Measurements from ENCODE around the gene IREB2. TPM values are rescaled to one million over a fixed set of nuclear protein-coding genes. Genes with fewer than 3 reads are reported as not detected.

Gene IREB2
- total and polyA plus RNA-seq, 2 of the 13 experiments (the other 11 are each of a cell fraction or from before 2014, with no cell fraction given): 24.2 to 30.4 TPM

- Histone ChIP-seq H4K20me1 (ENCODE audit: insufficient read depth, low read length) (peaks cover 31% of the 10 kb centered on the region), H3K27me3 (ENCODE audit: control insufficient read depth in 1 of 2, insufficient read depth in 2 of 2, low read length in 2 of 2) (no peaks in the 10 kb centered on the region), H3K9me3 (ENCODE audit: low read length) (no peaks in the 10 kb centered on the region), H3K79me2 (ENCODE audit: insufficient read depth, low read length) (peaks cover 65% of the 10 kb centered on the region), H3K36me3 (replicated peaks in 1 of 2; ENCODE audit: control insufficient read depth in 1 of 2, insufficient read depth in 2 of 2, low read length in 2 of 2) (peaks cover 13 to 48% of the 10 kb centered on the region in 2 experiments), H3K27ac (ENCODE audit: extremely low read length, insufficient read depth, low read length) (no peak overlapping the region), H3K4me3 (replicated peaks in 1 of 3; ENCODE audit: insufficient read depth in 1 of 3, low read depth in 2 of 3, low read length in 3 of 3) (no peak overlapping the region), H3K4me1 (ENCODE audit: insufficient read depth, low read length) (peaks cover 28% of the 10 kb centered on the region), H3K9ac (ENCODE audit: insufficient read depth, low read depth, low read length) (no peak overlapping the region), H3K4me2 (ENCODE audit: low read depth, low read length) (no peak overlapping the region), H2AFZ (ENCODE audit: low read length) (no peak overlapping the region)
- ATAC-seq (no peak; the same call in 2 of the 3 replicates), DNase-seq (ENCODE audit: low spot score) (no peak), FAIRE-seq (no peak)
- no TSS peak for BruUV-seq (replicated peaks)
- WGBS (ENCODE audit: low lambda C conversion rate): 81% methylated on average over 3 of the region's 3 CpGs
- in situ Hi-C loops (cut with HindIII; ENCODE audit: extremely low pct_ligation_motif_present, low pct_unique_long_range_greater_than_20kb): no loop called here
- CTCF ChIA-PET (ENCODE audit: low intra/inter-chr PET ratio, low total read pairs): no interaction called here
- peak; percentile 40; the same call in 1 of the 2 replicates for TF ChIP-seq ZNF205 (CRISPR knock-in tag; IDR thresholded peaks at IDR 0.05)
- 0 out of 2 replicates have a peak, but pooled peaks have one; percentile 9 for TF ChIP-seq CEBPG (CRISPR knock-in tag; IDR thresholded peaks at IDR 0.05)
- no peak for TF ChIP-seq SRSF1 (optimal IDR thresholded peaks at IDR 0.05; ENCODE audit: low read depth, low read length)
- no peak for TF ChIP-seq ZNF547 (CRISPR knock-in tag; IDR thresholded peaks at IDR 0.05)
- peak; percentile 29; the same call in 1 of the 2 replicates for TF ChIP-seq ZNF792 (CRISPR knock-in tag; IDR thresholded peaks at IDR 0.05)
- POLR2A ChIA-PET: interaction anchor here (1.5 to 2.5 kb wide), 2 partner anchors 24 to 46 kb away, joined by 3 to 8 read pairs; partner anchors contain the start of genes HYKK and IREB2
- intact Hi-C loops (cut with micrococcal nuclease; ENCODE audit: unreplicated experiment): no loop called here
These were observed 23.3 kb downstream of the IREB2 start for GRCh38 chr15:78461171-78461888.

DNA sequence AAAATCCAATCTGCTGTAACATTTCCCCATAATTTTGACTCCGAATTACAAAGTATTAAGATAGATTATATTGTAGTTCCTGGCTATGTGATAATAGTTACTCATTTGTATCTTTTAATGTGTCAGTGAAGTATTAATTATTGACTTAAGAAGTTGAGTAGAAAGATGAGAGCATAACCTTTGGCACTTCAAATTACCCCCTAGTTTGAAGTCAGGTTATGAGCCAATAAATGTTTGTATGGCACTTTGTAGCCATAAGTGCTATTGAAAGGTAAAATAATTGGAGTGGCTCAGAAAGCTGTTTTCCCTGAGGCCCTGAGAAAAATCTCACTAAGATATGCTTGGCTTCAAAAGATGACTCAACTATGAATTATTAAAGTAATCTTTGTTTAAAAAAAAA is 31.0 kb downstream of the IREB2 start:
- POLR2A ChIA-PET: no interaction called here

More for the DNA sequence above, 31.0 kb downstream of the IREB2 start:
- FAIRE-seq: no peak
- no peak overlapping the region for H3K9ac ChIP-seq (ENCODE audit: insufficient read depth, low read depth, low read length)
- intact Hi-C loops (cut with micrococcal nuclease; ENCODE audit: unreplicated experiment) (no loop called here), in situ Hi-C loops (cut with HindIII; ENCODE audit: extremely low pct_ligation_motif_present, low pct_unique_long_range_greater_than_20kb) (no loop called here)
- H3K79me2 ChIP-seq (ENCODE audit: insufficient read depth, low read length): no peaks in the 10 kb centered on the region
- H4K20me1 ChIP-seq (ENCODE audit: insufficient read depth, low read length): no peaks in the 10 kb centered on the region
- no peak for ATAC-seq
- no peak overlapping the region for H2AFZ ChIP-seq (ENCODE audit: low read length)
- CTCF ChIA-PET (ENCODE audit: low intra/inter-chr PET ratio, low total read pairs): no interaction called here
- TF ChIP-seq NFYB (CRISPR knock-in tag; IDR thresholded peaks at IDR 0.05) (no peak), THRA (CRISPR knock-in tag; IDR thresholded peaks at IDR 0.05; ENCODE audit: borderline replicate concordance) (no peak), ZNF563 (CRISPR knock-in tag; IDR thresholded peaks at IDR 0.05) (no peak), RARG (CRISPR knock-in tag; IDR thresholded peaks at IDR 0.05; ENCODE audit: low read depth) (no peak), ZNF503 (CRISPR knock-in tag; IDR thresholded peaks at IDR 0.05) (no peak), GPN1 (CRISPR knock-in tag; IDR thresholded peaks at IDR 0.05; ENCODE audit: borderline replicate concordance) (no peak), ZSCAN21 (CRISPR knock-in tag; IDR thresholded peaks at IDR 0.05; ENCODE audit: borderline replicate concordance) (no peak)
- no peak for DNase-seq (ENCODE audit: low spot score)
- H3K4me2 ChIP-seq (ENCODE audit: low read depth, low read length): no peak overlapping the region
- no peaks in the 10 kb centered on the region for H3K4me1 ChIP-seq (ENCODE audit: insufficient read depth, low read length)
- no peaks in the 10 kb centered on the region for H3K9me3 ChIP-seq (ENCODE audit: low read length)
- 98% methylated on average over 1 of the region's 1 CpG for WGBS (ENCODE audit: low lambda C conversion rate)
- H3K36me3 ChIP-seq (replicated peaks in 1 of 2; ENCODE audit: control insufficient read depth in 1 of 2, insufficient read depth in 2 of 2, low read length in 2 of 2): peaks cover 17 to 82% of the 10 kb centered on the region in 2 experiments
- H3K4me3 ChIP-seq (replicated peaks in 1 of 3; ENCODE audit: insufficient read depth in 1 of 3, low read depth in 2 of 3, low read length in 3 of 3): no peak overlapping the region
- no TSS peak for BruUV-seq (replicated peaks)
- no peaks in the 10 kb centered on the region for H3K27me3 ChIP-seq (ENCODE audit: control insufficient read depth in 1 of 2, insufficient read depth in 2 of 2, low read length in 2 of 2)
- no peak overlapping the region for H3K27ac ChIP-seq (ENCODE audit: extremely low read length, insufficient read depth, low read length)

Measured in HepG2 (cell line).